KOPT-K1 (cell line): ENCODE data around the gene PRSS1.
"Not testable (repeated sequence)": the region's sequence is repeated elsewhere in the genome, so short reads cannot be mapped to it uniquely, and the experiment has no call there.

ENCODE experiments used
- H3K27ac ChIP-seq: fragments of 200-600 bp; sonication (generic); 2 replicates; pipeline ENCODE4 v1.5.1; 2016; ENCODE audit warnings: antibody characterized with exemption, mild to moderate bottlenecking, low read depth, low read length; ENCODE audit not compliant: poor library complexity, severe bottlenecking
- H3K36me3 ChIP-seq: fragments of 200-600 bp; sonication (generic); 2 replicates; pipeline ENCODE4 v1.5.1; 2017; ENCODE audit warnings: antibody characterized with exemption, mild to moderate bottlenecking, low read length, moderate library complexity; ENCODE audit not compliant: insufficient read depth
- H3K9me3 ChIP-seq: fragments of 200-600 bp; sonication (generic); 2 replicates; pipeline ENCODE4 v1.5.1; 2017; ENCODE audit warnings: antibody characterized with exemption, low read length, mild to moderate bottlenecking; ENCODE audit not compliant: insufficient read depth, poor library complexity, severe bottlenecking

The PRSS1 gene

GRCh38 chr7:142754681-142755575, 5.7 kb downstream of the PRSS1 start:
- no peaks in the 10 kb centered on the region for H3K36me3 ChIP-seq
- no peak overlapping the region for H3K27ac ChIP-seq
- no peaks in the 10 kb centered on the region for H3K9me3 ChIP-seq

GRCh38 chr7:142758312-142758711, 9.0 kb downstream of the PRSS1 start:
- H3K9me3 ChIP-seq, H3K27ac ChIP-seq, H3K36me3 ChIP-seq: not testable (repeated sequence)

DNA sequence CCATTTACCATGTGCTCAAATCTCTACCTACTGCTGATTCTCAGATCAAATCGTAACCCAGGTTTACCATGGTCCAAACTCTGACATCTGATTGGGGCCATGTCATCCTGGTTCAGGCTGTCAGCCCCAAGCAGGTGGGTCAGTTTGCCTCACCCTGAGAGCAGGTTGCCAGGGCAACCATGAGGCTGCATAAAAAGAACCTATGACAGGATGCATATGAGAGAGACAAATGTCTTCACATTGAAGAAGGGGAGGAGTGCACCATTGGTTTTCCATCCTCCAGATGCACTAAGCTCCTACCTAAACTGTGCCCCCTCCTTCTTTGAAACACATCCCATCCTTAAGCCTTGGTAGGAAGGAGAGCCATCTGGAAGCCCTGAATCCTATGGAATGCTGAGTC, 10.2 kb downstream of the PRSS1 start:
- H3K27ac ChIP-seq: no peak overlapping the region
- no peaks in the 10 kb centered on the region for H3K9me3 ChIP-seq
- no peaks in the 10 kb centered on the region for H3K36me3 ChIP-seq

- Histone ChIP-seq H3K27ac (no peak overlapping the region), H3K36me3 (no peaks in the 10 kb centered on the region), H3K9me3 (no peaks in the 10 kb centered on the region)
These were observed 10.9 kb downstream of the PRSS1 start for GRCh38 chr7:142760071-142760642.

DNA sequence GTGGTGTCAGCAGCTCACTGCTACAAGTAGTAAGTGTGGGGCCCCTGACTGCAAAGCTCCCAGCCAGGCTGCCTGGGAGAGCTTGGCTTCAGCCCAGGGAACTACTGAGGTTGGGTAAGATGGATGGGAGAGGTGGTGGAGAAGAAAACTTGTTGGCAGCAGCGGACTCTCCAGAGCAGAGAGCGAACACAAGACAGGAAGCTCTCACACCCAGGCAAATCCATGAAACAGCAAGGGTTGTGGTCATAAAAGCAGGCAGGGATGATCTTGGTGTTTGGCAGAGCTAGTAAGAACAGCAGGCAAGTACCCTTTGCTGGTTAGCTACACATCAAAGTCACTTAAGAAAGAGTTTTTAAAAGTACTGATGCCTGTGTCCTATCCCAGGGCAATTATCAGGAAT, 12.3 kb downstream of the PRSS1 start:
- H3K36me3 ChIP-seq, H3K27ac ChIP-seq, H3K9me3 ChIP-seq: not testable (repeated sequence)

DNA sequence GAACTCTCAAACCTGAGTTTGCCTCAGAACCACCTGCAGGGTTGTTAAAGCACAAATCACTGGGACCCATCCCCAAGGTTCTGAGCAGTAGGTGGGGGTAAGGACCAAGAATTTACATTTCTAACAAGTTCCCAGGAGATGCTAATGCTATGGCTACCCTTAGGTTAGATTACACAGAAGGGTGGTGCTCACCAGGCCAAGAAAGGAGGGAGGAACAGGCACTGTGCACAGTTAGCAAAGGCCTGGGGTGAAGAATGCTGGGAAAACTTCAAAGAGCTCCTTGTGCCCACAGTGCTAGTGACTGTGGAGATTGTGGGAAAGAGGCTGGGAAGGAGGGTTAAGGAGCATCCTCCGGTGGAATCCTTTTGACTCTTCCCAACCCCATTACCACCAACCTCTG, 12.8 kb downstream of the PRSS1 start:
- Histone ChIP-seq H3K36me3 (no peaks in the 10 kb centered on the region), H3K27ac (no peak overlapping the region), H3K9me3 (no peaks in the 10 kb centered on the region)

GRCh38 chr7:142767451-142767850, 18.2 kb downstream of the PRSS1 start:
- no peaks in the 10 kb centered on the region for H3K9me3 ChIP-seq
- H3K27ac ChIP-seq: no peak overlapping the region
- H3K36me3 ChIP-seq: no peaks in the 10 kb centered on the region

DNA sequence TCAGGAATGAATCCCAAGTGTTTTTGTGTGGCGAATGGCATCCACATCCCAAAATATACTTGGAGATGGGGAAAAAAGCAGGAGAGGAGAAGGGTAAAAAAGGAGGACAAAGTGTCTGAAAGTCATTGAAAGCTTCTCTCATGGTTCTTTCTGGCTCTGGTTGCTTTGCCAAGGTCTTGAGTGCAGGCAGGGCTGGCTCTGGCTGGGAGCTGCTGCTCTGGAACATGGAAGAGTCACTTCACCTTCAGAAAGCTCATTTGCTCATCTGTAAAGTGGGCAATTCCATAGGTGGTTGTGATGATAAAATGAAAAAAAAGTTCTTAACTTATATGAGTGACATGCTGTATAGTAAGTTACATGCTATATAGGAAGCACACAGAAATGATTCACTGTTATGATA, 18.6 kb downstream of the PRSS1 start:
- no peak overlapping the region for H3K27ac ChIP-seq

GRCh38 chr7:142768885-142769284, 19.6 kb downstream of the PRSS1 start:
- H3K9me3 ChIP-seq, H3K36me3 ChIP-seq, H3K27ac ChIP-seq: not testable (repeated sequence)

More for the DNA sequence above, 18.6 kb downstream of the PRSS1 start:
- Histone ChIP-seq H3K36me3 (no peaks in the 10 kb centered on the region), H3K9me3 (no peaks in the 10 kb centered on the region)

GRCh38 chr7:142770661-142771352, 21.5 kb downstream of the PRSS1 start, which contains the start of gene PRSS2:
PRSS2 (plus strand) TSS chr7:142770970; CDS start chr7:142770983, 13 bp downstream.
- no peaks in the 10 kb centered on the region for H3K9me3 ChIP-seq
- H3K27ac ChIP-seq: no peak within 1 kb of the TSS
- no peaks in the 10 kb centered on the region for H3K36me3 ChIP-seq

- H3K27ac ChIP-seq: no peak overlapping the region
- no peaks in the 10 kb centered on the region for H3K9me3 ChIP-seq
- H3K36me3 ChIP-seq: no peaks in the 10 kb centered on the region
These were observed 22.1 kb downstream of the PRSS1 start for GRCh38 chr7:142771353-142771723.

GRCh38 chr7:142772051-142772450, 22.8 kb downstream of the PRSS1 start:
- Histone ChIP-seq H3K9me3 (no peaks in the 10 kb centered on the region), H3K36me3 (no peaks in the 10 kb centered on the region), H3K27ac (no peak overlapping the region)

DNA sequence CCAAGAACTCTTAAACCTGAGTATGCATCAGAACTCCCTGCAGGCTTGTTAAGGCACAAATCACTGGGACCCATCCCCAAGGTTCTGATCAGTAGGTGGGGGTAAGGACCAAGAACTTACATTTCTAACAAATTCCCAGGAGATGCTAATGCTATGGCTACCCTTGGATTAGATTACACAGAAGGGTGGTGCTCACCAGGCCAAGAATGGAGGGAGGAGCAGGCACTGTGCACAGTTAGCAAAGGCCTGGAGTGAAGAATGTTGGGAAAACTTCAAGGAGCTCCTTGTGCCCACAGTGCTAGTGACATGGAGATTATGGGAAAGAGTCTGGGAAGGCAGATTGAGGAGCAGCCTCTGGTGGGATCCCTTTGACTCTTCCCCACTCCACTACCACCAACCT, 23.4 kb downstream of the PRSS1 start:
- H3K9me3 ChIP-seq: no peaks in the 10 kb centered on the region
- no peaks in the 10 kb centered on the region for H3K36me3 ChIP-seq
- H3K27ac ChIP-seq: no peak overlapping the region

DNA sequence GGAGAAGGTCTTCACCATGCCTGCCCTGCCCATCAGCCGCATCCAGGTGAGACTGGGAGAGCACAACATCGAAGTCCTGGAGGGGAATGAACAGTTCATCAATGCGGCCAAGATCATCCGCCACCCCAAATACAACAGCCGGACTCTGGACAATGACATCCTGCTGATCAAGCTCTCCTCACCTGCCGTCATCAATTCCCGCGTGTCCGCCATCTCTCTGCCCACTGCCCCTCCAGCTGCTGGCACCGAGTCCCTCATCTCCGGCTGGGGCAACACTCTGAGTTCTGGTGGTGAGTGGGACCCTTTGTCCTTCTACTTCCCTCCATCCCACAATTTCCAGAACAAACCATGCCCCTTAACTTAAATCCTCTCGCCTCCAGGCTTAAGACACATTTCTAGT, 24.0 kb downstream of the PRSS1 start:
- Histone ChIP-seq H3K36me3 (no peaks in the 10 kb centered on the region), H3K9me3 (no peaks in the 10 kb centered on the region), H3K27ac (no peak overlapping the region)

- Histone ChIP-seq H3K9me3 (no peaks in the 10 kb centered on the region), H3K36me3 (no peaks in the 10 kb centered on the region), H3K27ac (no peak overlapping the region)
These were observed 24.9 kb downstream of the PRSS1 start for GRCh38 chr7:142773937-142774744.
